Psoas muscle (tissue), 8 donors: ENCODE measurements around the gene EPN1. TPM values are rescaled to one million over a fixed set of nuclear protein-coding genes. Genes with fewer than 3 reads are reported as not detected.
A peak's percentile ranks its signal among the peaks of the same experiment; 100 is the strongest.

ENCODE experiments used
- ATAC-seq, 4 donors: fragments of 200-7000 bp; cut with Tn5 transposase; one replicate each; pipeline ENCODE4 v1.9.1; 2020; ENCODE audit warnings: moderate library complexity in 3 of 4, mild to moderate bottlenecking in 2 of 4
- DNase-seq, 2 donors: peaks; one replicate each; pipeline ENCODE4 v3.0.0-alpha.2; 2020
- H3K27ac ChIP-seq: fragments of 200-600 bp; one replicate; pipeline ENCODE4 v1.8.0; 2022
- H3K27me3 ChIP-seq, 3 donors: fragments of 200-600 bp in 1 of 3; one replicate each; pipeline versions ENCODE4 v1.6.1 to v1.8.0; 2013 to 2022; ENCODE audit warnings: low read length in 2 of 3, mild to moderate bottlenecking in 2 of 3, moderate library complexity in 1 of 3; ENCODE audit not compliant: insufficient read depth in 3 of 3
- H3K36me3 ChIP-seq, 2 donors: fragments of 200-600 bp in 1 of 2; one replicate each; pipeline versions ENCODE4 v1.6.1 to v1.8.0; 2013 to 2022; ENCODE audit warnings: low read depth in 1 of 2, mild to moderate bottlenecking in 1 of 2, moderate library complexity in 1 of 2; ENCODE audit not compliant: insufficient read depth in 1 of 2
- H3K4me1 ChIP-seq: fragments of 200-600 bp; one replicate; pipeline ENCODE4 v1.8.0; 2022
- H3K4me3 ChIP-seq: fragments of 200-600 bp; one replicate; pipeline ENCODE4 v1.8.0; 2022; ENCODE audit warnings: mild to moderate bottlenecking
- H3K9me3 ChIP-seq: fragments of 200-600 bp; one replicate; pipeline ENCODE4 v1.8.0; 2022
- CTCF ChIP-seq: fragments of 200-600 bp; IDR thresholded peaks from one replicate; pipeline ENCODE4 v1.8.0; 2022; ENCODE audit warnings: antibody characterized with exemption
- WGBS, 3 donors: extraction: QIAGEN DNeasy Blood & Tissue Kit; methylation state at CpG; one replicate each; pipeline versions ENCODE4 v1.1.6 to v1.1.7; 2013; 5-methylcytosine and 5-hydroxymethylcytosine counted together
- intact Hi-C, 2 donors: fragments of 100-400 bp; cut with DNase I; formaldehyde crosslinking; loops; one replicate each; pipeline versions ENCODE4 v1.11.0 to v1.14.2; 2022
- polyA plus RNA-seq, 3 donors: library from polyadenylated mRNA; stranded (reverse); fragments of 200-250 nt; gene quantifications; one replicate each; pipeline ENCODE4 v1.2.3, GENCODE V29; 2013
- total RNA-seq, 4 donors: library from RNA; stranded (reverse); fragmentation: NEBNext Ultra II Directional in 2 of 4; extraction: Animal tissue kit (Norgen Biotek cat#: 25700) in 2 of 4; gene quantifications; one replicate each; pipeline versions ENCODE4 v1.2.1 to v1.2.4, GENCODE V29; 2021 to 2023
- donor health status: healthy with polysubstance abuse.
- donor health status: DM: no; HTN: no; CAD: no; lungs with moderate emphysema.
- donor health status: Bipolar disorder and iron deficiency.
- donor health status: healthy.
- donor health status: DM: yes; HTN: yes; CAD: no.
- donor health status: DM: no; HTN: no; CAD: no.
- donor health status: DM: no; HTN: no; CAD: no.
- donor health status: DM: yes; HTN: yes; CAD: no.

Gene EPN1
- total and polyA plus RNA-seq, 7 donors = 113 to 211 (median 126) TPM

- peaks cover 0 to 17% of the 10 kb centered on the region in 2 donors for H3K36me3 ChIP-seq
- TF ChIP-seq CTCF = no peak
- peaks cover 39% of the 10 kb centered on the region for H3K4me1 ChIP-seq
- no peak for ATAC-seq
- DNase-seq = peak in 1 of 2 donors; percentile 14
- no peaks in the 10 kb centered on the region for H3K9me3 ChIP-seq
- intact Hi-C loops = no loop called here
- H3K27ac ChIP-seq = no peak overlapping the region
- no peak overlapping the region for H3K4me3 ChIP-seq
- 61 to 74% (median 68%) methylated on average over 5 of the region's 5 CpGs for WGBS, 3 donors
- H3K27me3 ChIP-seq = no peaks in the 10 kb centered on the region
These were observed 29.5 kb upstream of the EPN1 start for GRCh38 chr19:55645512-55645881.

GRCh38 chr19:55646889-55647731 lies 27.9 kb upstream of the EPN1 start:
- no peaks in the 10 kb centered on the region for H3K27me3 ChIP-seq
- peak overlapping the region; percentile 80 for H3K27ac ChIP-seq
- 38 to 43% (median 40%) methylated on average over 14 of the region's 14 CpGs for WGBS, 3 donors
- intact Hi-C loops = no loop called here
- H3K4me1 ChIP-seq = peaks cover 35% of the 10 kb centered on the region
- DNase-seq (peak in 1 of 2 donors; percentile 31), ATAC-seq (no peak)
- no peak for TF ChIP-seq CTCF
- H3K36me3 ChIP-seq = peaks cover 0 to 22% of the 10 kb centered on the region in 2 donors
- no peaks in the 10 kb centered on the region for H3K9me3 ChIP-seq
- H3K4me3 ChIP-seq = peak overlapping the region; percentile 94

DNA sequence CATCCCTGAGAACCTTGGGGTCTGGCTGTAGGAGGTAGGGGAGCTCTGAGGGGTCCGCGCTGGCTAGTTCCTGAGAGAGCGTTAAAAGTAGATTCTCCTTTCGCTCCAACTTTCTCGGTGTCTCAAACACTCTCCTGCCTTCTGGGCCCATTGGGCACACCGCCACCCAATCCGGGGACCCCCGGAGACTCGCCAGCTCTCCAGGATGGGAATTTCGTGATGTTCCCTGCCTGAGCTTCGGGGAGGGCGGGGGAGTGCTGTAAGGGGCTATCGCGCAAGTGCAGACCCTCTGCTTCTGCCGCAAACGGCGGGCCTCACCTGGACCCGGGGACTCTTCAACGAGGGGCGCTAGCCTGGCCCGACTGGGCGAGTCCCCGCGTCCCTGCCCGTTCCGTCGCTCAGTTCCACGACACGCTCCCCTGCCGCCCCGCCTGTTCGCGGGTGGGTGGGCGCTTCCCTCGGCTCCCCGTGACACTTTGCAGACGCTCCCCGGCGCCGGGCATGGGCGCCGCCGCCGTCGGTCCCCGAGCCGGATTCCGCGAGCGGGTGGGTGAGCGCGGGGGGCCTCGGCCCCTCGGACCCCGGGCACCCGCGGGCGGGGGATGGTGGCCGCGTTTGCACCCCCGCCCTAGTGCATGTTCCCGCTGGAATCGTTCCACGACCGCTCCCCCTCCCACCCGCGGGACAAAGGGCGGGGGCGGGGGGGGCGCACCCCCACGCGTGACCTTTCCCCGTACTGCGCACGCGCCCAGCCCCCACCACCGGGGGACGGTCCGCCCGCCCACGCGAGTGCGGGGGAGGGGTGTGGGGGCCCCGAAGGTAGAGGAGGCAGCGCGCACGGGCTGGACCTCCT lies 27.1 kb upstream of the EPN1 start, which contains the start of gene CCDC106:
CCDC106 (plus strand) TSS at position 481 of the 853 bp plus-strand sequence. CDS start 835 bp downstream, outside the sequence.
- no peak for TF ChIP-seq CTCF
- H3K27me3 ChIP-seq = no peaks in the 10 kb centered on the region
- intact Hi-C loops = no loop called here
- H3K4me1 ChIP-seq = peaks cover 29% of the 10 kb centered on the region
- peak; percentile 41 to 68 (median 54) for ATAC-seq
- peak; percentile 78 to 86 for DNase-seq
- no peaks in the 10 kb centered on the region for H3K9me3 ChIP-seq
- WGBS, 3 donors = 1 to 2% (median 2%) methylated on average over 39 to 86 of the region's 87 CpGs
- peaks cover 0 to 22% of the 10 kb centered on the region in 2 donors for H3K36me3 ChIP-seq
- peak within 1 kb of the TSS; percentile 80 for H3K27ac ChIP-seq
- peak within 1 kb of the TSS; percentile 94 for H3K4me3 ChIP-seq

- ATAC-seq (no peak), DNase-seq (no peak)
- TF ChIP-seq CTCF = no peak
- WGBS, 3 donors = 26 to 34% (median 32%) methylated on average over 24 to 25 of the region's 25 CpGs
- peak overlapping the region; percentile 80 for H3K27ac ChIP-seq
- H3K9me3 ChIP-seq = no peaks in the 10 kb centered on the region
- peaks cover 0 to 22% of the 10 kb centered on the region in 2 donors for H3K36me3 ChIP-seq
- intact Hi-C loops = no loop called here
- peak overlapping the region; percentile 94 for H3K4me3 ChIP-seq
- H3K27me3 ChIP-seq = no peaks in the 10 kb centered on the region
- peaks cover 30% of the 10 kb centered on the region for H3K4me1 ChIP-seq
These were observed 26.3 kb upstream of the EPN1 start for GRCh38 chr19:55648585-55649267.
